GM21381 (cell line): Measurements from ENCODE around the gene UBL7.
"Not testable (repeated sequence)": the region's sequence is repeated elsewhere in the genome, so short reads cannot be mapped to it uniquely, and the experiment has no call there.

Experiments
- ATAC-seq: cut with Tn5 transposase; IDR thresholded peaks from one replicate; pipeline ENCODE4 v1.9.1; 2021; ENCODE audit warnings: mild to moderate bottlenecking, moderate library complexity; ENCODE audit not compliant: unreplicated experiment

The UBL7 gene

GRCh38 chr15:74464216-74464615 is 3.3 kb upstream of the UBL7 start:
- ATAC-seq, result no peak

GRCh38 chr15:74463634-74464033 is 2.7 kb upstream of the UBL7 start:
- ATAC-seq, result no peak

GRCh38 chr15:74461847-74462511 is 1.0 kb upstream of the UBL7 start:
- no peak for ATAC-seq

- no peak for ATAC-seq
Measured at GRCh38 chr15:74460298-74460697, 662 bp downstream of the UBL7 start.

GRCh38 chr15:74459798-74460197 is 1.2 kb downstream of the UBL7 start:
- not testable (repeated sequence) for ATAC-seq

GRCh38 chr15:74458473-74458872 is 2.5 kb downstream of the UBL7 start:
- no peak for ATAC-seq

- ATAC-seq, result not testable (repeated sequence)
Measured at GRCh38 chr15:74457036-74457435, 3.9 kb downstream of the UBL7 start.

GRCh38 chr15:74454764-74455500 is 6.0 kb downstream of the UBL7 start:
- no peak for ATAC-seq

GRCh38 chr15:74453925-74454763 is 6.8 kb downstream of the UBL7 start:
- ATAC-seq, result no peak

- no peak for ATAC-seq
Measured at GRCh38 chr15:74451861-74452835, 8.8 kb downstream of the UBL7 start.

GRCh38 chr15:74451322-74451721 is 9.6 kb downstream of the UBL7 start:
- ATAC-seq, result no peak

- no peak for ATAC-seq
Measured at GRCh38 chr15:74449643-74450205, 11.2 kb downstream of the UBL7 start.

GRCh38 chr15:74449095-74449494 is 11.9 kb downstream of the UBL7 start:
- no peak for ATAC-seq

GRCh38 chr15:74445816-74446763 is 14.9 kb downstream of the UBL7 start:
- no peak for ATAC-seq

- ATAC-seq, result no peak
Measured at GRCh38 chr15:74444106-74445062, 16.6 kb downstream of the UBL7 start.

- ATAC-seq, result no peak
Measured at GRCh38 chr15:74443100-74443909, 17.7 kb downstream of the UBL7 start.

GRCh38 chr15:74442604-74443003 is 18.4 kb downstream of the UBL7 start:
- ATAC-seq, result no peak
